ENCODE results near the gene WASF1.

Gene WASF1

DNA sequence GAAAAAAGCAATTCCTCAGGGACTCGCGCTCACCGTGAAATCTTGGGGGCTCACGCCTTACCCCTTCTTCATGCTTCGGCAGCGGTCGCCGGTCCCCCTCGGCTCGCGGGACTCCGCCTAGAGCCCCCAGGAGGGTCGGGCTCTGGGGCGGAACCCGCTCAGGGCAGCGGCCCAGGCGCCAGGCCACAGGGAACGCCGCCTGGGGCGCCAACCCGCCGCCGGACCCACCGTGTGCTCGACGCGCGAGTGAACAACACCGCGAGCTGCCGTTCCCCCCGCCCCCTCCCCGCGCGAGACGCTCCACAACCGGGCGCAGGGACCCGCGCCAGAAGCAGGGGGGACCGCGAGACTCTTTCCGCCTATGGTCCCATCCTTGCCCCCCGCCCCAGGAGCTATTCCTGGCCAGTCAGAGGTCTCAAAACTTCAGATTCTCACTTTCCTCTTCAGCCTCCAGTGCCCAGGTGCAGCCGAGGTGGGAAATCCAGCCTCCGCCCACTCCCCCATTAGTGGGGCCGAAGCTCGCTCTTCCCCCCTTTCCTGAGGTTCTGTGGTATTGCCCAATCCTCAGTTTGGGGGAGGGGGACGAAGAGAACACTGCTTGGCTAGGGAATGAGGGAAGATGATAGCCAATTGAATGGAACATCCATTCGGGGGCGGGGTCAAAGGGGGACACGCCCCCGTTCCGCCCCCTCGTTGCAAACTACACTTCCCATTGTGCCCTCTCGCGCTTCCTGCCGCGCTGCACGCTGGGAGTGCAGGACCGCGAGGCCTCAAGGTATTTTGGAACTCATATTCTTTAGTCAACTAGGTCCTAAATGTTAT lies at the start of gene WASF1:
WASF1 (minus strand) TSS at position 265 of the 822 bp plus-strand sequence. CDS start 52,069 bp downstream, outside the sequence.
- H3K9me3 ChIP-seq (ENCODE audit: control insufficient read depth, insufficient read depth, low read length) = no peaks in the 10 kb centered on the region
- no peaks in the 10 kb centered on the region for H3K4me1 ChIP-seq (ENCODE audit: control insufficient read depth, insufficient read depth, low read length)
- peak within 1 kb of the TSS; percentile 99 for H3K4me3 ChIP-seq (ENCODE audit: low read depth, low read length)

DNA sequence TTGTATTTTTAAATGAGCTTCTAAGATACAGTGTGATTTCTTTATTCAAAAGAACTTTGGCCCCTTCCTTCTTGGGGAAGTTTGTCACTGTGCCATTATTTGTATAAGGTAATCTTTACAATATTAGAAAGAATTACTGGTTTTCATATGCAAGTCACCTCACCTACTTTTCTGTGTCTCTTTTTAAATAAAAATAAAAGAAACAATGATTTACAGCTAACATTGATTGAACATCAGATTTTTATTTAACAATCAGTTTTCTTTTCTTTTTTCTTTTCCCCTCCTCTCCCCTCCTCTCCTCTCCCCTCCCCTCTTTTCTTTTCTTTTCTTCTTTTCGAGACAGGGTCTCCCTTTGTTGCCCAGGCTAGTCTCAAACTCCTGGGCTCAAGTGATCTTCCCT lies 46.8 kb upstream of the WASF1 start:
- H3K9me3 ChIP-seq (ENCODE audit: control insufficient read depth, insufficient read depth, low read length) = no peaks in the 10 kb centered on the region
- no peak overlapping the region for H3K4me3 ChIP-seq (ENCODE audit: low read depth, low read length)
- H3K36me3 ChIP-seq (ENCODE audit: control insufficient read depth, insufficient read depth, low read length) = no peaks in the 10 kb centered on the region
- no peak overlapping the region for H3K9ac ChIP-seq (ENCODE audit: low read depth, low read length)
- H3K4me1 ChIP-seq (ENCODE audit: control insufficient read depth, insufficient read depth, low read length) = no peaks in the 10 kb centered on the region
- no peaks in the 10 kb centered on the region for H3K27me3 ChIP-seq (ENCODE audit: control insufficient read depth, insufficient read depth, low read length)

More for the DNA sequence above, at the start of gene WASF1:
- H3K9ac ChIP-seq (ENCODE audit: low read depth, low read length) = peak within 1 kb of the TSS; percentile 96
- no peaks in the 10 kb centered on the region for H3K27me3 ChIP-seq (ENCODE audit: control insufficient read depth, insufficient read depth, low read length)
- H3K36me3 ChIP-seq (ENCODE audit: control insufficient read depth, insufficient read depth, low read length) = no peaks in the 10 kb centered on the region

DNA sequence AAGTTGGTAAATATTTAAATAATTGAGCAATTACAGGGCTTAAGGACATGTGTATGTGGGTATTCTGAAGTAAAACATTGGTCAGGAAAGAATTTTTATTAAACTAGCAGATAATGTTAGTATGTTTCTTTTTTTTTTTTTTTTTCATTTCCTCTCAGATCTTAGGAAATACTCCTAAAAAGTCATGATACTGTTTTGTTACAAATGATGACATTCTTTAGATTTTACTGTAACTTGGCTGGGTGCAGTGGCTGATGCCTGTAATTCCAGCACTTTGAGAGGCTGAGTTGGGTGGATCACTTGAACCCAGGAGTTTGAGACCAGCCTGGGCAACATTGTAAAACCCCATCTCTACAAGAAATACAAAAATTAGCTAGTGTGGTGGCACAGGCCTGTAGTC lies 42.3 kb upstream of the WASF1 start:
- Histone ChIP-seq H3K4me1 (ENCODE audit: control insufficient read depth, insufficient read depth, low read length) (no peaks in the 10 kb centered on the region), H3K9me3 (ENCODE audit: control insufficient read depth, insufficient read depth, low read length) (no peaks in the 10 kb centered on the region), H3K4me3 (ENCODE audit: low read depth, low read length) (no peak overlapping the region), H3K27me3 (ENCODE audit: control insufficient read depth, insufficient read depth, low read length) (no peaks in the 10 kb centered on the region), H3K36me3 (ENCODE audit: control insufficient read depth, insufficient read depth, low read length) (no peaks in the 10 kb centered on the region), H3K9ac (ENCODE audit: low read depth, low read length) (no peak overlapping the region)

DNA sequence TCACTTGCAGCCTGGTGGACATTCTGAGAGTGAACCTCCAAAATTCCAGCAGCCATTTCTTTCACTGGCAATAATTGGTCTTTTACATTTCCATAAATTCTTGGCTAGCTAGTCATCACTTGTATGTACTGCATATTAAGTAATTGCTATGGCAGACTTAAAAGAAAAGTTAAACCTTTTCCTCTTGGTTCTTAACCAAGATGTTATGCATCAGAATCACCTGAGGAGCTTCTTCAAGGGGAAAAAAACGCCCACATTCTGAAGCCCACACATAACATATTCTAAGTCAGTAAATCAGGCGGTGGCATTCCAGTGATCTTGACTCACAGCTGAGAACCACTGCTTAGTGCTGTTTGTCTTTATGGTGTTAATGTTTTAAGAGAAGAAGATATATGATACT lies 37.8 kb upstream of the WASF1 start:
- H3K4me3 ChIP-seq (ENCODE audit: low read depth, low read length) = no peak overlapping the region
- H3K27me3 ChIP-seq (ENCODE audit: control insufficient read depth, insufficient read depth, low read length) = no peaks in the 10 kb centered on the region
- H3K36me3 ChIP-seq (ENCODE audit: control insufficient read depth, insufficient read depth, low read length) = no peaks in the 10 kb centered on the region
- H3K4me1 ChIP-seq (ENCODE audit: control insufficient read depth, insufficient read depth, low read length) = no peaks in the 10 kb centered on the region
- no peaks in the 10 kb centered on the region for H3K9me3 ChIP-seq (ENCODE audit: control insufficient read depth, insufficient read depth, low read length)
- H3K9ac ChIP-seq (ENCODE audit: low read depth, low read length) = no peak overlapping the region

DNA sequence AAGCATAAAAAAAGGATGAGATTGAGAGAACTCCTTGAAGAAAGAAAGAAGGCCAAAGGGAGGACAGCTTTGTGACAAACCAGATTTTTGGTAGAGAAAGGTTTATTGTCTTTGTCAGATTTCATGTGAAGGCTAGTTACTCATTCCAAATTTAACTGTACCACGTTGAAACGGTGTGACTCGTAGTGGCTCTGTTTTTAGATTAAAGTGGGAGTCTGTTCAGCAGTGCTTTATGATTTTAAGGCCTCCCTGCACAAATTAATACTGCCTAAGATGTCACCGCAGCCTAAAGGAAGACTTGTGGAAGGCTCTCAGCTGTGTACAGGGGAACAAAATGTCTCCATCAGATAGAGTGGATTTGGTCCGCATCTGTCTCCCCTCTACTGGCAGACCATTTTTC lies 36.7 kb upstream of the WASF1 start:
- Histone ChIP-seq H3K36me3 (ENCODE audit: control insufficient read depth, insufficient read depth, low read length) (no peaks in the 10 kb centered on the region), H3K27me3 (ENCODE audit: control insufficient read depth, insufficient read depth, low read length) (no peaks in the 10 kb centered on the region), H3K9me3 (ENCODE audit: control insufficient read depth, insufficient read depth, low read length) (no peaks in the 10 kb centered on the region), H3K4me1 (ENCODE audit: control insufficient read depth, insufficient read depth, low read length) (no peaks in the 10 kb centered on the region), H3K4me3 (ENCODE audit: low read depth, low read length) (no peak overlapping the region), H3K9ac (ENCODE audit: low read depth, low read length) (no peak overlapping the region)

DNA sequence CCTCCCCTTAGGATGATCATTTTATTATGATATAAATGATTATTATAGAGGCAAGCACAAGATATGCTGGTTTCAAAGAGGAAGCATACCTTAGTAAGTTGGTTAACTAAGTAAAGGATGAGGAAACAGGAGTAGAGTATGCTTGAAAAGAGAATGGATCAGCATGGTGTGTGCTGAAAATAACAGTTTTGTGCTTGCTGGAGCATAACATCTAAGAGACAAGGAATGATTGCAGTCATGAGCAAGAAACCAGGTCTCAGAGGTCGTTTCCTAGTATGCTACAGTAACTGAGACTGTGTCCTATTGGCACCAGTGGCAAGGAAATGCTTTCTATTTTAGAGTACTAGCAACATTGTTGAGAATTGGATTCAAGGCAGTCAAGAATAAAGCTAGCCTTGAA lies 34.9 kb upstream of the WASF1 start:
- Histone ChIP-seq H3K4me3 (ENCODE audit: low read depth, low read length) (no peak overlapping the region), H3K36me3 (ENCODE audit: control insufficient read depth, insufficient read depth, low read length) (no peaks in the 10 kb centered on the region), H3K27me3 (ENCODE audit: control insufficient read depth, insufficient read depth, low read length) (no peaks in the 10 kb centered on the region), H3K9ac (ENCODE audit: low read depth, low read length) (no peak overlapping the region), H3K4me1 (ENCODE audit: control insufficient read depth, insufficient read depth, low read length) (no peaks in the 10 kb centered on the region), H3K9me3 (ENCODE audit: control insufficient read depth, insufficient read depth, low read length) (no peaks in the 10 kb centered on the region)

DNA sequence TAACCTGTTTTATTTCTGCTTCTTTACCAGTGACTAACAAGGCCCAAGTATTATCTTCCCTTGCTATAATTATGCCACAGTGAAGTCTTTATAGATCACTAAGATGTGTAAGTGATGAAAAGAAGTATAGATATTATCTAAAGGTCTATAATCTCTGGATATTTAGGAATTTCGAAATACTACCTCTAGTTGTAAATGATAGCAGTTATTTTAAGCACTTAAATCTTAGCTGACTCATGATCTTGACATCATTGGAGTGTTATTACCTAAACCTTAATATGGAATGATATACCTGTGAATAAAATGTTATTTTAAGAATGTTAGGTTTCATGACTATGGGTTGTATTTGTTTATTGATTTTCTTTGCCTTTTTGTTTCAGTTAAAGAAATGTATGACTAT lies 32.3 kb upstream of the WASF1 start:
- no peaks in the 10 kb centered on the region for H3K27me3 ChIP-seq (ENCODE audit: control insufficient read depth, insufficient read depth, low read length)
- no peaks in the 10 kb centered on the region for H3K36me3 ChIP-seq (ENCODE audit: control insufficient read depth, insufficient read depth, low read length)
- no peak overlapping the region for H3K4me3 ChIP-seq (ENCODE audit: low read depth, low read length)
- H3K9ac ChIP-seq (ENCODE audit: low read depth, low read length) = no peak overlapping the region
- no peaks in the 10 kb centered on the region for H3K4me1 ChIP-seq (ENCODE audit: control insufficient read depth, insufficient read depth, low read length)
- H3K9me3 ChIP-seq (ENCODE audit: control insufficient read depth, insufficient read depth, low read length) = no peaks in the 10 kb centered on the region

DNA sequence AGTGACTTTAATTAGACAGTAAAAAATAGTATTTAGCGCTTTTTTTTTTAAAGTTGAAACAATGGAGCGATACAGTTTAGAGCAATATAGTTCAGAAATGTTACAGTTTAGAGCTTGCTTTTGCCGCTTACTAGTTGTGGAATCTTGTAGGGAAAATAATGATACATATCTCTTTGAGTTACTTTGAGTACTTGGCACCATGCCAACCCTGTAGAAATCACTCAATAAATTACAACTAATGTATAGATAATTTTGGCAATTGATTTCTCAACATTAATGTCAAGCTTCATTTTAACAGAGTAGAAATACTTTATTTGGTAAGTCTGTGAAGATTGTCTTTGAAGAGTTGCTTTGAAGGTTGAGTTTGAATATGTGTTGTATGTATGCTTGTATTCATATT lies 28.2 kb upstream of the WASF1 start:
- no peak overlapping the region for H3K9ac ChIP-seq (ENCODE audit: low read depth, low read length)
- no peaks in the 10 kb centered on the region for H3K36me3 ChIP-seq (ENCODE audit: control insufficient read depth, insufficient read depth, low read length)

DNA sequence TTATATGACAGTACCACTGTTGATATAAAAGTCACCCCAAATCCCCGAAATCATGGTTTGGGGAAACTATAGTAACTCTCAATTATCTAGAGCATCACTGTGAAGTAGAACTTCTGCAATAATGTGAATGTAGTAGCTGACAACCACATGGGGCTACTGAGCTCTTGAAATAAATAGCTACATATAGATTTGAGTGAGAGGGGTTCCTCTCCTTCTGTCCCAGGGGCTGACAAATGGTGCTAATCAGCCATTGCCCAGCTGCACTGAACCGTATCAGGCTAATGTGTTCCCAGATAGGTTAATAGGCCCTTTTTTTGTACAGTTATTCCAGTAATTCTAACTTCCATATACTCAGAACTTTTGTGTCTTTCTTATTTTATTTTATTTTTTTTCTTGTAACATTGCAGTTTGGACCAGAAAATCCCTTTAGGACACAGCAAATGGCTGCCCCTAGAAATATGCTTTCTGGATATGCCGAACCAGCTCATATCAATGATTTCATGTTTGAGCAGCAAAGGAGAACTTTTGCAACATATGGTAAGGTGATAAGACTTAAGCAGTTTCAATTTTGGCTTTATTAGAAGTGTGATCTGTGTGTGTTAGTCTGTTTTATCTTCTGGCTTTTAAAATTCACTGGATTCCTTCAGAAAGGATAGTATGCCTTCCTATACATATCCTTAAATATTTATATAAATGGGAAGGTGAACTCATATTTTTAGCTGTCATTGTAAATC lies 21.8 kb upstream of the WASF1 start:
- H3K9me3 ChIP-seq (ENCODE audit: control insufficient read depth, insufficient read depth, low read length) = no peaks in the 10 kb centered on the region
- no peaks in the 10 kb centered on the region for H3K36me3 ChIP-seq (ENCODE audit: control insufficient read depth, insufficient read depth, low read length)
- no peak overlapping the region for H3K4me3 ChIP-seq (ENCODE audit: low read depth, low read length)
- no peaks in the 10 kb centered on the region for H3K4me1 ChIP-seq (ENCODE audit: control insufficient read depth, insufficient read depth, low read length)
- peak overlapping the region; percentile 8 for H3K9ac ChIP-seq (ENCODE audit: low read depth, low read length)
- no peaks in the 10 kb centered on the region for H3K27me3 ChIP-seq (ENCODE audit: control insufficient read depth, insufficient read depth, low read length)

More for the DNA sequence above, 28.2 kb upstream of the WASF1 start:
- H3K4me3 ChIP-seq (ENCODE audit: low read depth, low read length) = no peak overlapping the region
- H3K27me3 ChIP-seq (ENCODE audit: control insufficient read depth, insufficient read depth, low read length) = no peaks in the 10 kb centered on the region
- H3K4me1 ChIP-seq (ENCODE audit: control insufficient read depth, insufficient read depth, low read length) = no peaks in the 10 kb centered on the region
- no peaks in the 10 kb centered on the region for H3K9me3 ChIP-seq (ENCODE audit: control insufficient read depth, insufficient read depth, low read length)

DNA sequence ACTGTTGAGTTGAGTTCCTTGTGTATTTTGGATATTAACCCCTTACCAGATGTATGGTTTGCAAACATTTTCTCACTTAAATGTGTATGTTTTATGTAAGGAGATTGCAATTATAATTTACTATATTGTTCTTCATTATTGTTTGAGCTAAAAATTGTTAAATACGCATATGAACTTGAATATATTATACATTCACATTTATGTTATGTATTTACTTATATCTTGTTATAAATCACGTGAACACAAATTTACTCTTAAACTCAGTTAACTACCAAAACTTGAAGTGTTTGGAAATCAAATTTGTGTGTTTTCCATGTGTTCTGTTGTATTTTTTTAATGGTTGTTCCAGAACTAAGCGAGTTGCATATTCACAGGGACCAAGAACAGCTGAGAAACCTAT lies 19.1 kb upstream of the WASF1 start:
- no peaks in the 10 kb centered on the region for H3K9me3 ChIP-seq (ENCODE audit: control insufficient read depth, insufficient read depth, low read length)
- H3K4me3 ChIP-seq (ENCODE audit: low read depth, low read length) = no peak overlapping the region
- no peaks in the 10 kb centered on the region for H3K27me3 ChIP-seq (ENCODE audit: control insufficient read depth, insufficient read depth, low read length)
- no peaks in the 10 kb centered on the region for H3K36me3 ChIP-seq (ENCODE audit: control insufficient read depth, insufficient read depth, low read length)
- no peaks in the 10 kb centered on the region for H3K4me1 ChIP-seq (ENCODE audit: control insufficient read depth, insufficient read depth, low read length)
- no peak overlapping the region for H3K9ac ChIP-seq (ENCODE audit: low read depth, low read length)

DNA sequence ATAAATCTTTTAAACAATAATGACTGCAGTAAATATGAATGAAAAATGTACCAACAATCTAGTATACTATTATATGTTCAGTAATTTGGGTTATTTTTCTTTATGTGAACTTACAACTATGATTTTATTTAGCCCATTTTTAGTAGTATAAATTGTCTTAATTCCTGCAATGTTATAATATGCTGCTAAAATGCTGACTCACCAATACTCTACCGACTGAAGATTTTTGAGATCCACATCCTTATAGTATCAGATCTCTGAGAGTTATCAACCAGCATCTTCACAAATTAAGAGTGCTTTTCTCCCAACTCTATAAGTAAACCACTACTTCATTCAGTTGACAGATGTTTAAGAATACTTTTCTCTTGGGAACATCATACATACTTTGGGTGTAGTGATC lies 17.4 kb upstream of the WASF1 start:
- H3K9me3 ChIP-seq (ENCODE audit: control insufficient read depth, insufficient read depth, low read length) = no peaks in the 10 kb centered on the region
- no peak overlapping the region for H3K9ac ChIP-seq (ENCODE audit: low read depth, low read length)
- H3K27me3 ChIP-seq (ENCODE audit: control insufficient read depth, insufficient read depth, low read length) = no peaks in the 10 kb centered on the region
- H3K4me1 ChIP-seq (ENCODE audit: control insufficient read depth, insufficient read depth, low read length) = no peaks in the 10 kb centered on the region
- H3K4me3 ChIP-seq (ENCODE audit: low read depth, low read length) = no peak overlapping the region
- no peaks in the 10 kb centered on the region for H3K36me3 ChIP-seq (ENCODE audit: control insufficient read depth, insufficient read depth, low read length)

DNA sequence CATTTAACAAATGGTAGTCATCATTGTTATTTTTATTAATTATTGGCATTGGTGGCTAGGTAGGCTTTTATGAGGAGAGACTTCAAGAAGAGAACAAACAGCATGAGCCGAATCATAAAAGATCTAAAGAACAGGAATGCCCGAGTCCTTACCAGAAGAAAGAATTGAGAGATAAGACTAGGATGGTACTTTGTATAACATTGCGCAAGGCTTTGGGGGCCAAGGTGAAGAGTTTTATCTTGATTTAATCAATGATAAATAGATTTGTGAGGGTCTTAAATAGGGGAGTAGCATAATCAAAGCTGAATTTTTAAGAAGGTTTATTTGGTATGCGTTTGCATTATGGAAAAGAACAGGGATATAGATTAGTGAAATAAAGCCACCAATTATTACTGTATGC lies 16.2 kb upstream of the WASF1 start:
- Histone ChIP-seq H3K9ac (ENCODE audit: low read depth, low read length) (no peak overlapping the region), H3K36me3 (ENCODE audit: control insufficient read depth, insufficient read depth, low read length) (no peaks in the 10 kb centered on the region), H3K4me1 (ENCODE audit: control insufficient read depth, insufficient read depth, low read length) (no peaks in the 10 kb centered on the region), H3K9me3 (ENCODE audit: control insufficient read depth, insufficient read depth, low read length) (no peaks in the 10 kb centered on the region), H3K4me3 (ENCODE audit: low read depth, low read length) (no peak overlapping the region), H3K27me3 (ENCODE audit: control insufficient read depth, insufficient read depth, low read length) (no peaks in the 10 kb centered on the region)

Data from iPS-15b (cell line).